Upper lobe of left lung (tissue), 4 donors: Measurements from ENCODE around the gene GRM3.

Source experiments
- EP300 ChIP-seq, 4 donors: sonication (generic); formaldehyde crosslinking; IDR thresholded peaks; one replicate each; pipeline ENCODE4 v1.5.1; 2017; ENCODE audit warnings: antibody characterized with exemption in 4 of 4, control low read depth in 2 of 4
- POLR2AphosphoS5 ChIP-seq, 2 donors: sonication (generic); formaldehyde crosslinking; IDR thresholded peaks; one replicate each; pipeline ENCODE4 v1.5.1; 2017; ENCODE audit warnings: antibody characterized with exemption in 2 of 2

GRCh38 chr7:86775203-86775602 is 131.5 kb downstream of the GRM3 start:
- TF ChIP-seq POLR2AphosphoS5 (IDR thresholded peaks at IDR 0.05) (no peak), EP300 (IDR thresholded peaks at IDR 0.05) (no peak)
